ENCODE measurements around the gene TDP2. TPM values are rescaled to one million over a fixed set of nuclear protein-coding genes. Genes with fewer than 3 reads are reported as not detected.
A peak's percentile ranks its signal among the peaks of the same experiment; 100 is the strongest.

TDP2 gene, protein sequence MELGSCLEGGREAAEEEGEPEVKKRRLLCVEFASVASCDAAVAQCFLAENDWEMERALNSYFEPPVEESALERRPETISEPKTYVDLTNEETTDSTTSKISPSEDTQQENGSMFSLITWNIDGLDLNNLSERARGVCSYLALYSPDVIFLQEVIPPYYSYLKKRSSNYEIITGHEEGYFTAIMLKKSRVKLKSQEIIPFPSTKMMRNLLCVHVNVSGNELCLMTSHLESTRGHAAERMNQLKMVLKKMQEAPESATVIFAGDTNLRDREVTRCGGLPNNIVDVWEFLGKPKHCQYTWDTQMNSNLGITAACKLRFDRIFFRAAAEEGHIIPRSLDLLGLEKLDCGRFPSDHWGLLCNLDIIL
- 49.0 and 53.4 TPM in 2 replicates for polyA plus RNA-seq
- polyA minus RNA-seq = 45.5 and 49.9 TPM in 2 replicates

DNA sequence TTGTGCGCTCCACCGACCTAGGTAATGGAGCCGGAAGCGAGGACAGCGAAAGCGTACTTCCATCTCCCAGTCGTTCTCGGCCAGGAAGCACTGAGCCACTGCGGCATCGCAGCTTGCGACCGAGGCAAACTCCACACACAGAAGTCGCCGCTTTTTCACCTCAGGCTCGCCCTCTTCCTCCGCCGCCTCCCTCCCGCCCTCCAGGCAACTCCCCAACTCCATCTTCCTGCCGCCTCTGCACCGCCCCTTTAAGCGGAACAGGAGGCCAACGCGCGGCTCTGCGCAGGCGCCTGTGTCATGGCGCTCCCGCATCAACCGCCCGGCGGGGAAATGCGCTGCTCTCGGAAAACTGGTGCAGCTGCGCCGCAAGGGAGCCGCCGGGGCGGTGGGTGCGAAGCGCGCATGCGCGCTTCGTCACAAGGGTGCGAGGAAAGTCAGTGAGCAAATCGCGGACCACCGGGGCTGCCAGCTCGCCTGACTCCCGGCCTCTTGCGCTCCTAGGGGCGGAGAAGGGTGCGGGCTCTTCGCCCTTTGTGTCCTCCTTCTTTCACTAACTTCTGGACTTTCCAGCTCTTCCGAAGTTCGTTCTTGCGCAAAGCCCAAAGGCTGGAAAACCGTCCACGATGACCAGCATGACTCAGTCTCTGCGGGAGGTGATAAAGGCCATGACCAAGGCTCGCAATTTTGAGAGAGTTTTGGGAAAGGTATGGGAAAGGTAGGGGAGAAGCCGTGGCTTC, at the start of gene TDP2, which contains the start of gene ACOT13:
Gene TDP2 (minus strand): TSS at position 259 of the 737 bp plus-strand sequence. CDS start 37 bp downstream, at position 222.
Gene ACOT13 (plus strand): TSS at position 437 of the 737 bp plus-strand sequence. CDS start 187 bp downstream, at position 624.
- H3K9me2 ChIP-seq (ENCODE audit: insufficient read depth, low read length) = no peaks in the 10 kb centered on the region
- H3K4me2 ChIP-seq (ENCODE audit: low read length) = peak within 1 kb of the TSS; percentile 97
- peaks cover 25% of the 10 kb centered on the region for H3K79me2 ChIP-seq (replicated peaks; ENCODE audit: insufficient read depth, low read length)
- peak within 1 kb of the TSS; percentile 95 for H3K27ac ChIP-seq (ENCODE audit: low read length)
- peak within 1 kb of the TSS; percentile 81 for H2AFZ ChIP-seq (ENCODE audit: low read depth, low read length)
- TF ChIP-seq, protein P1, sequence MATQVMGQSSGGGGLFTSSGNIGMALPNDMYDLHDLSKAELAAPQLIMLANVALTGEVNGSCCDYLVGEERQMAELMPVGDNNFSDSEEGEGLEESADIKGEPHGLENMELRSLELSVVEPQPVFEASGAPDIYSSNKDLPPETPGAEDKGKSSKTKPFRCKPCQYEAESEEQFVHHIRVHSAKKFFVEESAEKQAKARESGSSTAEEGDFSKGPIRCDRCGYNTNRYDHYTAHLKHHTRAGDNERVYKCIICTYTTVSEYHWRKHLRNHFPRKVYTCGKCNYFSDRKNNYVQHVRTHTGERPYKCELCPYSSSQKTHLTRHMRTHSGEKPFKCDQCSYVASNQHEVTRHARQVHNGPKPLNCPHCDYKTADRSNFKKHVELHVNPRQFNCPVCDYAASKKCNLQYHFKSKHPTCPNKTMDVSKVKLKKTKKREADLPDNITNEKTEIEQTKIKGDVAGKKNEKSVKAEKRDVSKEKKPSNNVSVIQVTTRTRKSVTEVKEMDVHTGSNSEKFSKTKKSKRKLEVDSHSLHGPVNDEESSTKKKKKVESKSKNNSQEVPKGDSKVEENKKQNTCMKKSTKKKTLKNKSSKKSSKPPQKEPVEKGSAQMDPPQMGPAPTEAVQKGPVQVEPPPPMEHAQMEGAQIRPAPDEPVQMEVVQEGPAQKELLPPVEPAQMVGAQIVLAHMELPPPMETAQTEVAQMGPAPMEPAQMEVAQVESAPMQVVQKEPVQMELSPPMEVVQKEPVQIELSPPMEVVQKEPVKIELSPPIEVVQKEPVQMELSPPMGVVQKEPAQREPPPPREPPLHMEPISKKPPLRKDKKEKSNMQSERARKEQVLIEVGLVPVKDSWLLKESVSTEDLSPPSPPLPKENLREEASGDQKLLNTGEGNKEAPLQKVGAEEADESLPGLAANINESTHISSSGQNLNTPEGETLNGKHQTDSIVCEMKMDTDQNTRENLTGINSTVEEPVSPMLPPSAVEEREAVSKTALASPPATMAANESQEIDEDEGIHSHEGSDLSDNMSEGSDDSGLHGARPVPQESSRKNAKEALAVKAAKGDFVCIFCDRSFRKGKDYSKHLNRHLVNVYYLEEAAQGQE (IDR thresholded peaks at IDR 0.05; ENCODE audit: borderline replicate concordance) = peak; percentile 71
- TF ChIP-seq EP300 (conservative IDR thresholded peaks at IDR 0.05; ENCODE audit: poor library complexity, severe bottlenecking) (peak; percentile 37), POLR2AphosphoS5 (IDR thresholded peaks at IDR 0.05) (peak; percentile 95), MXI1 (conservative IDR thresholded peaks at IDR 0.05; ENCODE audit: poor library complexity, severe bottlenecking) (peak; percentile 72), TAF1 (IDR thresholded peaks at IDR 0.05; ENCODE audit: low read depth) (peak; percentile 67), EZH2 (IDR thresholded peaks at IDR 0.05; ENCODE audit: borderline replicate concordance, insufficient read depth, low read length, poor library complexity, severe bottlenecking) (no peak), RAD21 (conservative IDR thresholded peaks at IDR 0.05) (peak; percentile 80), SMC3 (conservative IDR thresholded peaks at IDR 0.05; ENCODE audit: poor library complexity) (peak; percentile 64)
- TF ChIP-seq, protein P2, sequence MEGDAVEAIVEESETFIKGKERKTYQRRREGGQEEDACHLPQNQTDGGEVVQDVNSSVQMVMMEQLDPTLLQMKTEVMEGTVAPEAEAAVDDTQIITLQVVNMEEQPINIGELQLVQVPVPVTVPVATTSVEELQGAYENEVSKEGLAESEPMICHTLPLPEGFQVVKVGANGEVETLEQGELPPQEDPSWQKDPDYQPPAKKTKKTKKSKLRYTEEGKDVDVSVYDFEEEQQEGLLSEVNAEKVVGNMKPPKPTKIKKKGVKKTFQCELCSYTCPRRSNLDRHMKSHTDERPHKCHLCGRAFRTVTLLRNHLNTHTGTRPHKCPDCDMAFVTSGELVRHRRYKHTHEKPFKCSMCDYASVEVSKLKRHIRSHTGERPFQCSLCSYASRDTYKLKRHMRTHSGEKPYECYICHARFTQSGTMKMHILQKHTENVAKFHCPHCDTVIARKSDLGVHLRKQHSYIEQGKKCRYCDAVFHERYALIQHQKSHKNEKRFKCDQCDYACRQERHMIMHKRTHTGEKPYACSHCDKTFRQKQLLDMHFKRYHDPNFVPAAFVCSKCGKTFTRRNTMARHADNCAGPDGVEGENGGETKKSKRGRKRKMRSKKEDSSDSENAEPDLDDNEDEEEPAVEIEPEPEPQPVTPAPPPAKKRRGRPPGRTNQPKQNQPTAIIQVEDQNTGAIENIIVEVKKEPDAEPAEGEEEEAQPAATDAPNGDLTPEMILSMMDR (IDR thresholded peaks at IDR 0.05; ENCODE audit: poor library complexity, severe bottlenecking) = peak; percentile 89
- H3F3A ChIP-seq (ENCODE audit: insufficient read depth, low read length, poor library complexity, severe bottlenecking) = peaks cover 8% of the 10 kb centered on the region
- peaks cover 9% of the 10 kb centered on the region for H3K36me3 ChIP-seq (ENCODE audit: insufficient read depth, low read length)
- peak within 1 kb of the TSS; percentile 76 for H3K4me3 ChIP-seq (ENCODE audit: low read length)
- no peaks in the 10 kb centered on the region for H3K27me3 ChIP-seq (ENCODE audit: insufficient read depth, low read depth, low read length)
- peak within 1 kb of the TSS; percentile 93 for H3K9ac ChIP-seq (ENCODE audit: low read length)
- H4K20me1 ChIP-seq (ENCODE audit: insufficient read depth) = no peaks in the 10 kb centered on the region
- H3K9me3 ChIP-seq (ENCODE audit: low read length) = no peaks in the 10 kb centered on the region

Measured in neural cell (in vitro differentiated cells).